ENCODE results near the gene COLEC11. TPM values are rescaled to one million over a fixed set of nuclear protein-coding genes. Genes with fewer than 3 reads are reported as not detected.

COLEC11 gene
- total RNA-seq, 2 experiments from 2014 or later = 0.23 to 0.32 TPM

DNA sequence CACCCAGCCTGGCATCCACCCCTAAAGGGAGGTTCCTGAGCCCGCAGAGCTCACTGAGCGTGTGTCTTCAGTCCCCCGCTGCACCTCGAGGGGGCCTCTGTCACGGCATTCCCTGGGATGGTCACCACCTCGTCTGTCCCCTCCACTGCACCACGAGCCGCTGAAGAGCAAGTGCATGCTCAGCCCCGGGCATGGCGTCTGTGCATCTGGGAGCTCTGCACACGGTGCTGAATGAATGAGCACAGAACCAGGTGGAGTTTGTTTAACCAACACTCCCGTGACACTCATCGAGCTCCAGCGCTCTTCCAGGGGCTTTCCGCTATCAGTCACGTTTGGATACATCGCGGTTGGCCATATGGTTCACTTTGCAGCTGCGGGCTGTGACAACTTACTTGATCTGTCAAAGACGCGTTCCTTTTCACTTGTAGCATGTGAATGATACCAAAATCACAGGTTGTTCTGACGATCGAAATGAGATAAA is 72.3 kb downstream of the COLEC11 start:
- Mint-ChIP-seq H3K4me1 (no peaks in the 10 kb centered on the region), H3K27me3 (no peaks in the 10 kb centered on the region), H3K9me3 (ENCODE audit: low read depth) (no peaks in the 10 kb centered on the region), H3K36me3 (no peaks in the 10 kb centered on the region), H3K27ac (no peak overlapping the region), H3K4me3 (no peak overlapping the region)
- DNase-seq (no peak), ATAC-seq (no peak)
- CTCF ChIA-PET = no interaction called here

DNA sequence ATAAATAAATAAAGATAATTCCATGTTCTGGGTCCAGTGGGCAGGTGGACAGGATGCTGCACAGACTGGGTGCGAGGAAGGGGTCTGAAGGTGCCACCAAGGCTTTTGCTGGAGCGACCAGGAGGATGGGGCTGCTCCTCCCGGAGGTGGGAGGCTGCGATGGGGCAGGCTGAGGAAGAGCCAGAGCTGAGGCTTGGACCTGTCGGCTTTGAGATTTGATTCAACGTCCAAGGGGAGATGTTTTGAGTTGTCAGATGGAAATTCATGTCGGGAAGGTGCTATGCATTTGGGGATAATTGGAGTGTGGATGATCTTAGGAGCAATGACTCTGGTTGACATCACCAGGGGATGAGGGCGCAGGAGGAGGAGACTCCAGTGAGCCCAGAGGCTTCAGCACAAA is 74.7 kb downstream of the COLEC11 start:
- DNase-seq = no peak
- no peak for ATAC-seq
- Mint-ChIP-seq H3K9me3 (ENCODE audit: low read depth) (no peaks in the 10 kb centered on the region), H3K27me3 (no peaks in the 10 kb centered on the region), H3K4me3 (no peak overlapping the region), H3K36me3 (no peaks in the 10 kb centered on the region), H3K4me1 (no peaks in the 10 kb centered on the region), H3K27ac (no peak overlapping the region)
- CTCF ChIA-PET = no interaction called here

DNA sequence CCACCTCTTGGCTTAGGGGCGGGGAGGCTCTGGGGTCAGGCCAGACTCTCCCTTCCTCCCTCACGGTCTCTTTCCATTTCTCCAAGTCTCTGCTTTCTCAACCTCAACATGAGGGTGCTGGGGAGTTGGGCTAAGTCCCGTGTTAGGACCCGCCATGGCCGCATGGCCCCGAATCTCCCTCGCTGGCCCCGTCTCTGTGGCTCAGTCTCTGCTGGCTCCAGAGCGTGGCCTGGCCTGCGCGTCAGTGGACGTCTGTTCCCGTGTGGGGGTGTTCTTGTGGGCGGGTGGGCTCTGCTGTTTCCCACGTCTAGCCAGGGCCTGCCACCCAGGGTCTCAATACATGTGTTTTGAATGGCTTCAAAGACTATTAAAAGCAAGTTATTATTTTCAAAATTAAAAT is 75.5 kb downstream of the COLEC11 start:
- ATAC-seq (no peak), DNase-seq (no peak)
- H3K4me1 Mint-ChIP-seq = no peaks in the 10 kb centered on the region
- no peaks in the 10 kb centered on the region for H3K9me3 Mint-ChIP-seq (ENCODE audit: low read depth)
- no peak overlapping the region for H3K27ac Mint-ChIP-seq
- no peaks in the 10 kb centered on the region for H3K36me3 Mint-ChIP-seq
- no peaks in the 10 kb centered on the region for H3K27me3 Mint-ChIP-seq
- CTCF ChIA-PET = no interaction called here
- H3K4me3 Mint-ChIP-seq = no peak overlapping the region

DNA sequence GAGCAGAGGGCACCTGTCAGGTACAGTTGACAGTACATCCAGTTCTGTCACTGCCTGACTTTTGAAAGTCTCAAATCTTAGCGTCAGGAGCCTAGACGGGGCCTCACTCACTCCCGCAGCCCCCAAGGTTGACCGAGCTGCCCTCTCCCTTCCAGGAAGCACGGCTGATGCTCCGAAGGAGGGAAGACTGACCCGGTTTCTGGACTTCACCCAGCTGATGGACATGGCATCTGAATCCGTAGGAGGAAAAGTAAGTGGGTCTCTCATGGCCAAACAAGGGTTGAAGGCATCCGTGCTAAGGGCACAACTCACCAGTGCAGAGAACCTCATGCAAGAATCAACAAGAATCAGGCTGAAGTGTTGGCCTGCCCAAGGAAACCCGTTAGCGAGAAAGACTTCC is 76.0 kb downstream of the COLEC11 start:
- Mint-ChIP-seq H3K27ac (no peak overlapping the region), H3K9me3 (ENCODE audit: low read depth) (no peaks in the 10 kb centered on the region), H3K27me3 (no peaks in the 10 kb centered on the region), H3K4me1 (no peaks in the 10 kb centered on the region), H3K36me3 (no peaks in the 10 kb centered on the region), H3K4me3 (no peak overlapping the region)
- ATAC-seq (no peak), DNase-seq (no peak)
- CTCF ChIA-PET = no interaction called here

DNA sequence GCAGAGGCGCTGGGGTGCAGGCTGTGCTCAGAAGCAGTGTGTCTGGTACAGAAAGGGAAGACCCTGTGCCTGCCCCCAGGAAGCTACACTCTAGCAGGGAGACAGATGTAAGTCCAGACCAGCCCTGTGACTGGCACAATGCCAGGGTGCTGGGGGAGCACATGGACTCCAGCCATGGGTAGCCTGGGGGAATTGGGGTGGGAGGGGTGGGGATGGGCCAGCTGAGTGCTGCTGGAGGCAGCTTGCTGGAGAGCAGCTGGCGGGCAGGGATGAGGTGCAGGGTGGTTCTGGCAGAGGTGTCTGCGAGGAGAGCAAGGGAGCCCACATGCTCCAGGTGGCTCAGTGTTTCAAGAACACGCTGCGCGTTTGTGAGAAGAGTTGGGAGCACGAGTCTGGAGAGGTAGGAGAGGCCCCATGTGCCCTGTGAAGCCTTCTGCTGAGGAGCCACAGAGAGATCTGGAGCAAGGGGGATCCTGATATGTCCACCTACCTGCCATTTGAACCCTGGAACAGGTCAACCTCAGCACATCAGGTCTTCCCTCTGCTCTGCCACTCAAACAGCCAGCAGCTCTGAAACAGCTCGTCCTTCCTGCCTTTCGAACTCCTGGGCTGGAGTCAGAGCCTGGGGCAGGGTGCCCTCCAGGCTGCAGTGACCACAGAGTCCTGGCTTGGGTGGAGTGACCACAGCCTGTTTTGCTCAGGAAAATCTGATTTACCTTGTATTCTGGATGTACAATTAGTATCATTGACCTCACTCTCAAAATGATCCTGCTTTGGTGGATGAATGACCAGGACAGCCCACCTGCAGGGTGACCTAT is 78.2 kb downstream of the COLEC11 start:
- DNase-seq = no peak
- Mint-ChIP-seq H3K9me3 (ENCODE audit: low read depth) (no peaks in the 10 kb centered on the region), H3K27me3 (no peaks in the 10 kb centered on the region), H3K36me3 (no peaks in the 10 kb centered on the region), H3K27ac (no peak overlapping the region), H3K4me3 (no peak overlapping the region), H3K4me1 (no peaks in the 10 kb centered on the region)
- CTCF ChIA-PET = no interaction called here
- ATAC-seq = no peak

DNA sequence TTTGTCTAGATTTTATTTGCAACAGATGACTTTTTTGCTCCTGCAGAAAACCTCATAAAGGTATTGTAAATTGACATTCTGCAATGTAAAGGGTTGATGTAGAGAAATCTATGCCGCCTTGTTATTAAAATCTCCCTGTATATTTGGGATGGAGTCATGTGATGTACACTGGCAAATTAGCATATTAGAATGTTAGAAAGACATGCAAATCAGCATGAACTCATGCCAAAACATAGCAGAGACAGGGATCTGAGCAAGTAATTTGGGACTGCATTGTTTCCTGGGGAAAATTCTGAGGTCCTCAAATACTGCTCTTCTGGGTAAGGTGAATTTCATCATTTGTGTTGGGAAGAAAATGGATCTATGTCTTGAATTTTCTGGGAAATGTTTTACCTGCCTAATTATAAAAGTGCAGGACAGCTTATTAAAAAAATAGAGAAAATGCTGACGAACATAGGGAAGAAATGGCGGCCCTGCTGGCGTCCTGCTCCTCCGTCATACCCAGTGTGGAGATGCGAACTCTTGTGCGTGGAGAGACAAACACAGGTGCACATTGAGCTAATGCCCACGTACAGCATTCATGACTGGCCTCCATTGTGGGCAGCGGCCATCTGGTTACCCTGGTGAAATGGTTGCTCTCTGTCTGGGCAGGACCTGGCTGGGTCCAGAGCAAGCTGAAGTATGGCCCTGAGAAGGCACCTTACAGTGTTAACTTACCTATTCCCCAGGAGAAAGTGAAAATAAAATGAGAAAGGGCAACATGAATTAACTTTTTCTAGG is 79.3 kb downstream of the COLEC11 start:
- CTCF ChIA-PET = no interaction called here
- DNase-seq (no peak), ATAC-seq (no peak)
- H3K9me3 Mint-ChIP-seq (ENCODE audit: low read depth) = no peaks in the 10 kb centered on the region
- H3K4me1 Mint-ChIP-seq = no peaks in the 10 kb centered on the region
- no peak overlapping the region for H3K4me3 Mint-ChIP-seq
- H3K27me3 Mint-ChIP-seq = no peaks in the 10 kb centered on the region
- H3K27ac Mint-ChIP-seq = no peak overlapping the region
- no peaks in the 10 kb centered on the region for H3K36me3 Mint-ChIP-seq

DNA sequence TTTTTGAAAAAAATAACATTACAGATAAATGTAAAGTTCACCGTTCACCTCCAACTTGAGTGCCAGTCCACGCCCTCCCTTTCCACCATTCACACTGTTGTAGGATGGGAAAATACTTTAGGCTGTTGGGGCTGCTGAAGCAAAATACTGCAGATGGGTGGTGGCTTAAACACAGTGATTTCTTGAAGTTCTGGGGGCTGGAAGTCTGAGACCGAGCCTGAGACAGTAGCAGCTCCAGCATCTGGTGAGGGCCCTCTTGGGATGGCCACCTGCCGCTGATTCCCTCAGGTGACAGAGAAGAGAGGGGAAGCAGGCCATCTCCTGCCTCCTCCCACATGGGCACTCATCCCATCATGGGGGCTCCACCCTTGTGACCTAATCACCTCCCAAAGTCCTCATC is 80.8 kb downstream of the COLEC11 start:
- Mint-ChIP-seq H3K27me3 (no peaks in the 10 kb centered on the region), H3K27ac (no peak overlapping the region), H3K4me1 (no peaks in the 10 kb centered on the region), H3K9me3 (ENCODE audit: low read depth) (no peaks in the 10 kb centered on the region), H3K36me3 (no peaks in the 10 kb centered on the region), H3K4me3 (no peak overlapping the region)
- ATAC-seq = no peak
- CTCF ChIA-PET = no interaction called here
- DNase-seq = no peak

DNA sequence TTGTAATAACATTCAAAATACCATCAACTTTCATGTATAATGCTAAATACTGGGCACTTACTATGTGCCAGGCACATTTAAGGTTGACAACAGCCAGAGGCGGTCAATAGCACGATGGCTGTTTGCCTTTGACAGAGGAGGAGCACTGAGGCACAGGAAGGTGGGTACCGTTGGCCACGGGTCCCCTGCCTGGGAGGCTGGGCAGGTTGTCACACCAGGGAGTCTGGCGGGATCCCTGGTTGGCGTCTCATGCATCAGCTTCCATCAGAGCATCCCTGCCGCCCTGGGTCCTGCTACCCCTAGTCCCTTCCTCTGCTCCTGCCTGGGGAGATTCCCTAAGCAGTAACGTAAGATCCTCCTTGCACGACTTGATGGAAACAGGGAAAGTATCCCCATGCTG is 82.5 kb downstream of the COLEC11 start:
- H3K4me3 Mint-ChIP-seq = no peak overlapping the region
- CTCF ChIA-PET = no interaction called here
- no peak for ATAC-seq

DNA sequence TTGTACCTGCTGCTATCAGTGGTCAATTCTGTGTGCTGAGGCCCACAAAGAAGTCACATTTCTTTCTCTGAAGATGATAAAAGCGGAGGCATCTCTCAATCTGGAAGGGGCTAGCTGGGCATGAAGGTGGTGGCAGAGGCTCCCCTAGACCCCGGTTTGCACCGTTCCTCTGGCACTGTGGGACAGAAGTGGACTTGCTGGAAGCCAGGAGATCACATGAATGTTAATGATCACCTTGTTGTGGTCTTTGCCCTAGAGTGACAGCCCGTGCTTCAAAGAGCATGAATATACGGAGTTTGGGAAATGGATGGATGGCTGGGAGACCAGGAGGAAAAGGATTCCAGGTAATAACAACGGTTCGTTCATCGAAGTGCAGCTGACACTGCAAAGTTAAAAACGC is 83.3 kb downstream of the COLEC11 start:
- DNase-seq = no peak
- H3K36me3 Mint-ChIP-seq = no peaks in the 10 kb centered on the region

More for the DNA sequence above, 82.5 kb downstream of the COLEC11 start:
- Mint-ChIP-seq H3K27me3 (no peaks in the 10 kb centered on the region), H3K4me1 (no peaks in the 10 kb centered on the region), H3K27ac (no peak overlapping the region), H3K9me3 (ENCODE audit: low read depth) (no peaks in the 10 kb centered on the region), H3K36me3 (no peaks in the 10 kb centered on the region)
- DNase-seq = no peak

DNA sequence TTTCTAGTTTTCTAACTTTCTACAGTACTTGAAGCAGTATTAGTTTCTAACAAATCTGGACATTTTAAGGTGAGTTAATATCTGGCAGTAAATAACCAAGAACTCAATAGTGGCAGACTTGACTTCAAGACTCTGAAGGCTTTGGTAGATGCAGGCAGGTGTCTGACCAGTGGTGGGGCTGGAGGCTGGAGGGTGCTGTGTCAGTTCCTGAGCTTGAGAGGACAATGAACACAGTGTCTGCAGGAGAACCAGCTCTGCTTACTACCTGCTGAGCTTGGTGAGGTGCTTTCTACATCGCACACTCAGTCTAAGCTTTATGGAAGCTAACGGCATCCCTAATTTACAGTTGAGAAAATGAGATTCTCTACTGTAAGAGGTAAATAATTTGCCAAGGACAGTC is 84.3 kb downstream of the COLEC11 start:
- ATAC-seq = no peak
- no peak for DNase-seq
- no peaks in the 10 kb centered on the region for H3K4me1 Mint-ChIP-seq
- CTCF ChIA-PET = no interaction called here
- no peak overlapping the region for H3K27ac Mint-ChIP-seq
- H3K9me3 Mint-ChIP-seq (ENCODE audit: low read depth) = no peaks in the 10 kb centered on the region
- peaks cover 4% of the 10 kb centered on the region for H3K27me3 Mint-ChIP-seq
- no peaks in the 10 kb centered on the region for H3K36me3 Mint-ChIP-seq
- H3K4me3 Mint-ChIP-seq = no peak overlapping the region

More for the DNA sequence above, 83.3 kb downstream of the COLEC11 start:
- CTCF ChIA-PET = no interaction called here
- Mint-ChIP-seq H3K4me3 (no peak overlapping the region), H3K4me1 (no peaks in the 10 kb centered on the region), H3K27me3 (no peaks in the 10 kb centered on the region), H3K9me3 (ENCODE audit: low read depth) (no peaks in the 10 kb centered on the region), H3K27ac (no peak overlapping the region)
- no peak for ATAC-seq

DNA sequence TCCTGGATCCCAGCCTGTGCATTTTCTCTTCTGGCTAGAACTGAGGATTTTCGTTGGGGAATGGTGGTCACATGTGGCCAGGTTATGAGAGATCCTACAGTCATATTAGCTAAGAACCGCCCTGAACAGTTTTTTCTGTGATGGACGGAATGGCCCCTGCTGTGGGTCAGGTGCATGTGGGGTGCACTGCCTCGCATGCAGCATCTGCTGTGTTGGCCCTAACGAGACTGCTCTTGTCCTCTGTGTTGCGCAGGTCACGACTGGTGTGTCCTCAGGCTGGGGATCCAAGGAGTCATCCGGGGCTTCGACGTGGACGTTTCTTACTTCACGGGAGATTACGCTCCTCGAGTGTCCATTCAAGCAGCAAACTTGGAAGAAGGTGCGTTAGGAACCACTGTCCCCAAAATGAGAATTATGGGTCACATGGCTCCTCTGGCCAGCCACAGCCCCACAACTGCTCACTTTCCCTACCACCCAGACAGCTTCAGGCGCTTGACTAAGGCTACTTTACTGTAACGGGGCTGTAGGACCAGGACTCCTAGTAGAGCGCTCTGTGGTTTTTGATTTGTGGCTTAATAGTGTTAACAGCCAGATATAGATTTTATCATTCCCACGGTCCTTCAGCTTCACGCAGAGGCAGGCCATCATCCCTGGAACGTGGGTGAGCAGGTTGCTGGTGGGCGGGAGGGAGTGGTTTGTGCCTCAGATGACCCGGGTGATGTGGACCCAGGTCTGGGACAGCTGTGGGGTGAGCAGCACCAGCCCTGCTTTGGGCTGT is 84.9 kb downstream of the COLEC11 start:
- ATAC-seq (no peak), DNase-seq (no peak)
- Mint-ChIP-seq H3K4me3 (no peak overlapping the region), H3K4me1 (no peaks in the 10 kb centered on the region), H3K27me3 (peaks cover 5% of the 10 kb centered on the region), H3K36me3 (no peaks in the 10 kb centered on the region), H3K27ac (no peak overlapping the region), H3K9me3 (ENCODE audit: low read depth) (no peaks in the 10 kb centered on the region)
- CTCF ChIA-PET = no interaction called here

DNA sequence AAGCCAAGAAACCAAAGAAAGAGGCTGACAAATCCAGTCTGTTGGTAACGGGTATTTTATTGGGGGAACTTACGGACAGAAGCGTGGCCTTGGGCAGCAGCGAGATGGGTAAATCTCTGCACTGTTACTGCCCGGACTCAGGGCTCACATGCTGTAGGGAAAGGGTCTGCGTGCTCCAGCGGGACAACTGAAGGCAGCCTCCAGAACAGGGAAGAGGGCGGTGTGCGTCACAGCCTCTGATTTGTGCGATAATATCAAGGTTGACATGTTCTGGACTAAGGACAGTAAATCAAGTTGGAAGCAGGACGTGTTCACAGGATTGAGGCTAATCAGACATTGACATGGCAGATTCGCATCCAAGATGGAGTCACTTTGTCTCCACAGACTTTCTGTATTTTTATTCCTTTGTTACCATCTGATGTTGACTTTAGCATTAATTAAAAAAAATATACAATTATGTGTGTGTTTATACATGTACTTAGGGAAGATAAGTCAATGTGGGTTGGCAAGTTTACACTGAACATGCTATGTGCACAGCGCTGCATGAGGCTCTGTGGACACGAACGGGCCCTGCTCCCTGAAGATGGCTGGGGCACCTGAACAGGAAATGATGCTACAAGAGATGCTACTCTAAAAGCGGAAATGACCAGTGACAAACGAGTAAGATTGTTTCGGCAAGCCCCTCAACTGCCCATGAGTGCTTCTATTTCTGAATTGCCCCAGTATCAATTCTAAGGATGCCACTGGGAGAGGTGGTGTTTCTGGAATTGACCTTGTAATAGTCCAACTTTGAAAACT is 85.8 kb downstream of the COLEC11 start:
- H3K9me3 Mint-ChIP-seq (ENCODE audit: low read depth) = no peaks in the 10 kb centered on the region
- CTCF ChIA-PET = no interaction called here

DNA sequence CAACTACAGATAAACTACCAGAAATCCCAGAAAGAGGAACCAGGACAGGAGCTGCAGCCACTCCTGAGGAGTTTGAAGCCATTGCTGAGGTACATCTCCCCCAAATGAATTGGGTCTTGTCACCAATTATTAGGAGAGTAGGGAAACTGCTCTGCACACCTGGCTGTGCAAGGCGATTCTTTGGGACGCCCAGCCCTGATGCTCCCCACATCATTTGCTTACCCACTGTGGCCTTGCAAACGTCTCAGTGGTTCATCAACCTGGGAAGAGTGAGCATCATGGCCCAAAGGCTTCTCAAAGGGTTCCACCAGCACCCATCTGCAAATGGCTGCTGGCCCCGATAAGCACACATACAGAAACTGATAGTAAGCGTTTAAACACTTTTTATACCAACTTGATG is 86.7 kb downstream of the COLEC11 start:
- ATAC-seq (no peak), DNase-seq (no peak)
- H3K4me3 Mint-ChIP-seq = no peak overlapping the region
- no peak overlapping the region for H3K27ac Mint-ChIP-seq
- no peaks in the 10 kb centered on the region for H3K4me1 Mint-ChIP-seq
- no peaks in the 10 kb centered on the region for H3K36me3 Mint-ChIP-seq
- H3K27me3 Mint-ChIP-seq = peaks cover 16% of the 10 kb centered on the region
- H3K9me3 Mint-ChIP-seq (ENCODE audit: low read depth) = no peaks in the 10 kb centered on the region
- CTCF ChIA-PET = no interaction called here

More for the DNA sequence above, 85.8 kb downstream of the COLEC11 start:
- DNase-seq (no peak), ATAC-seq (no peak)
- H3K4me3 Mint-ChIP-seq = no peak overlapping the region
- no peaks in the 10 kb centered on the region for H3K36me3 Mint-ChIP-seq
- no peak overlapping the region for H3K27ac Mint-ChIP-seq
- H3K27me3 Mint-ChIP-seq = peaks cover 10% of the 10 kb centered on the region
- H3K4me1 Mint-ChIP-seq = no peaks in the 10 kb centered on the region

Measured in activated CD8-positive, alpha-beta memory T cell treated with anti-CD3 and anti-CD28 coated beads, Interleukin-2, amount 10 ng/mL, durations not matched to agents 7 days and 5 days (primary cell).